ENCODE data around the gene PTGES3.

Gene PTGES3

GRCh38 chr12:56645717-56646446 is 42.2 kb downstream of the PTGES3 start, which contains the start of gene ATP5F1B:
Gene ATP5F1B, minus strand, starts transcription at chr12:56645984. Its CDS starts 21 bp downstream, at chr12:56645963.
- DNase-seq, result peak; percentile 98

- peak; percentile 41 for DNase-seq
Observed at GRCh38 chr12:56645201-56645716, 42.8 kb downstream of the PTGES3 start.

DNA sequence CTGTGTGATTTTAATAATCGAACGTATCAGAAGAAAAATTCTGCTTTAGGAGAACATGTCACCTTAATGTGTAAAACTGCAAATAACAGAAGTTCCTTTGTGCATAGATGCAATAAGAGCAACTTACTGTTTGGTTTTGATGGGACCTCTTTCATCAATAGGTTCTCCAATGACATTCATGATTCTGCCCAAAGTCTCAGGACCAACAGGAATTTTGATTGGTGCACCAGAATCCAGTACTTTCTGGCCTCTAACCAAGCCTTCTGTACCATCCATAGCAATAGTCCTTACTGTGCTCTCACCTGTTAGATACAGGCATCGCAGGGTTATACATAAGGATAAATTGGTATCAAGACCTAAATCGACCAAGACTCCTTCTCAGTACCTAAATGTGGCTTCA is 43.4 kb downstream of the PTGES3 start:
- DNase-seq, result no peak

DNA sequence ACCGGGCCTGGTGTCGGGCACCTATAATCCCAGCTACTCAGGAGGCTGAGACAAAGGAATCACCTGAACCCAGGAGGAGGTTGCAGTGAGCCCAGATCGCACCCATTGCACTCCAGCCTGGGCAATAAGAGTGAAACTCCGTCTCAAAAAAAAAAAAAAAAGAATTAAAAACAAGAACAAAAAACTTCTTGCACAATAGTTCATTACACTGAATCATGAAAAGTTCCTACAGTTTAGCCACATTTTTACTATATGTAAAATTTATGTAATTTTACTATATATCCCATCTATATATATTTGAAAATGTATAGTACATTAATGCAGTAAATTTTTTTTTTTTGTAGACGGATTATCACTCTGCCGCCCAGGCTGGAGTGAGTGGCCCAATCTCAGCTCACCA is 46.9 kb downstream of the PTGES3 start:
- DNase-seq, result no peak

DNA sequence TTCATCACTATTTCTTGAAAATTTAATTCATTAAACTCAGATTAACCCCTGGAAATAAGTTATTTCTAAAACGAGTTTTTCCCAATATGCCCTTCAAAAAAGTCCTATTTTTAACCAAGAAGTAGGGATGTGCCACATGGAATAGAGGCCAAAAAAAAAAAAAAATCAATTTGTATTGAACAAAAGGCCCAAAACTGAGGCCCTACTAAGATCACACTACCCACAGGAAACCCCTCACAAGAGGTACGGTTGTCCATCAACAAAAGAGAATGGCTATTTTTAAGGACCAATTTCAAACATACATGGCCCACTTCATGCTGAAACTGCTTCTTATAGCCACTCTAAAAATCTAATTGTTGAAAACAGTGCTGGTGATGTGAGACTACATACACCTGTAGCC is 50.5 kb downstream of the PTGES3 start:
- no peak for DNase-seq

GRCh38 chr12:56636675-56637540 is 51.2 kb downstream of the PTGES3 start:
- DNase-seq, result peak; percentile 100

GRCh38 chr12:56635806-56636674 is 52.0 kb downstream of the PTGES3 start:
- DNase-seq, result peak; percentile 95

GRCh38 chr12:56634837-56635791 is 53.0 kb downstream of the PTGES3 start:
- peak; percentile 73 for DNase-seq

DNA sequence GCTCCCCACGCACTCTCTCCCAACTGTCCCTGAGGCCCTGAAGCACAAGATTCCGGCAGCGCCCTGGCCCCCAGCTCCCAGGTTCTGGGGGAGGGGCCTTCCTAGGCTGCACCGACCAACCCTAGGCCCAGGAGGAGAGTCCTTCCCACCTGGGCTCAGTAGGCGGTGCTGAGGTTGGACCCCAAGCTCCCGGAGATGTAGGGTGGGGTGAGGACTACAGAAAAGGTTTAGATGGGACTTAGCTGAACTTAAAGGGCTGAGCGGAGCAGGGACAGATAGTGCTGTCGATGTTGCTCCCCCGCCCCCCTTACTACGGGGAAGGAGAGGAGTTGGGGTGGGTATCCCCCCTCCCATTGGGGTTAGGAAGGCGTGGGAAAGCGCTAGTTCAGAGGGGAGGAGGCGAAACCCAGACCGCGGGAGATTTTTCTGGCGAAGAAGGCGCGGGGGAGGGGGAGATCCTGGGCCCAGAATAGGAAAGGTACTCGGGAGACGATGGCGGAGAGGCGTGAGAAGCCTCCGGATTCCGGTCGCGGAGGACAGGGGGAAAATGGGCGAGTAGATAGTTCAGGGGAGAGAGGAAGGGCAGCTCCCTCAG is 53.7 kb downstream of the PTGES3 start:
- DNase-seq, result peak; percentile 52

DNA sequence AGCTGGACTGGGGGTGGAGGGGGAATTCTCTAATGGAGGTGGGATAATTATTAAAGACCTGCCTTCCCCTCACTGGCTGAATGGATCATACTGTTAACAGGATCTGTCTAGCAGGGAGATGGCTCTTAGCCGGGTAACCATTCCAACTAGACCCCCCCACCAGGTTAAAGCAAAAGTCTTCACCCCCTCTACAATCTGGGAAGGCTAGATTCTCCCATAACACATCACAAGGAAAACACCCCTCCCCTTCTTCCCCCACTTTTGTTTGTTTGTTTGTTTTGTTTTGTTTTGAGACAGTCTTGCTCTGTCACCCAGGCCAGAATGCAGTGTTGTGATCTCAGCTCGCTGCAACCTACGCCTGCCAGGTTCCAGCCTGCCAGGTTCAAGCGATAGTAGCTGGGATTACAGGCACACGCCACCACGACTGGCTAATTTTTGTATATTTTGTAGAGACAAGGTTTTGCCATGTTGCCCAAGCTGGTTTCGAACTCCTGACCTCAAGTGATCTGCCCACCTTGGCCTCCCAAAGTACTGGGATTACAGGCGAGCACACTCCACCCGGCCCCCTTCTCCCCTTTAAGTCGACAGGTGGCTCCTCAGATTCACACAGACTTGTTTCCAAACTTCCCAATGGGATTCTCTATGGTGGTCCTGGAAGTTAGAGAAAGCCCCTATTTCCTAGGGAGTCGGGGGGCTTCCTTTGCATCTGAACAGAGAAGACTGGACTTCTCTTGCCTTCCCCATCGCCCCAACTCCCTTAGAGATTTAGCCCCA is 54.4 kb downstream of the PTGES3 start:
- DNase-seq, result no peak

- no peak for DNase-seq
Observed at GRCh38 chr12:56632701-56633467, 55.2 kb downstream of the PTGES3 start.

DNA sequence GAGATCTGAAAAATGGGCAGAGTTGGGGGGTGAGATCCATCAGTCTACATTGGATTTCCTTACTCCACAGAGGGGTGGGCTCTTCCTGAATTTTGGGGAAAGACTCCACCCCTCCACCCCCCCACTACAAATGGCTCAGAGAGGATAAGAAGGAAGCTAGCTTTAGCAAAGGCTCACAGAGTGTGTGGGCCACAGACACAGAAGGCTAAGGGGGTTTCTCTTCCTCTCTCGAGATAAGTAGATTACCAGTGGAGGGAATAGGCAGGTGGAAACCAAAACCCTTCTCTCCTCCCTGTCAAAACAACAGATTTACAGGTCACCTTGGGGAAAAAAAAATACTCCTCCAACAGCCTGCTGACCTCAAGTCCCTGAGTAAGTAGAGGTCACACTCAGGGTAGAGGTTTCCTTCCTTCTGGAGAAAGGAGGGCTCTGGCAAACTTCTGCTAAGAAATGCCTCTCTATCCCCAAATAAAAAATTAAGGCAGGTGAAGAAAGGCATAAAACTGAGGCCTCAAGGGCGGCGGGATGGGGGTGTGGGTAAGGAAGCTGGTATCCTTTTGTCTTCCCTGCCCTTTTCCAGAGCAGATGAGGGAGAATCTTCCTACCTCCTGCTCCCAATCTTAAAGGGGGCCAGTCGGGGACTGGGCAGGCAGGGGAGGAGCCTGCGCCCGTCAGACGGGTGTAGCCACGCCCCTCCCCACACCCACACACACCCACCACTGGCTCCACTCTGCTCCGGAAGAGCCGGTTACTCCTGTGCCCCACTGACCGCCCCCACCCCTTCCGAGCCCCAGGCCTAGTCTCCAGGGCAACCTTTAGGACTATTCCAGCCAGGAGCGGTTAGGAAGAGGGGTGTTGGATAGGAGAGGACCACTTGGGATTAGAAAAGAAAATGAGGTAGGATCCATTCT is 56.0 kb downstream of the PTGES3 start:
- peak; percentile 68 for DNase-seq

DNA sequence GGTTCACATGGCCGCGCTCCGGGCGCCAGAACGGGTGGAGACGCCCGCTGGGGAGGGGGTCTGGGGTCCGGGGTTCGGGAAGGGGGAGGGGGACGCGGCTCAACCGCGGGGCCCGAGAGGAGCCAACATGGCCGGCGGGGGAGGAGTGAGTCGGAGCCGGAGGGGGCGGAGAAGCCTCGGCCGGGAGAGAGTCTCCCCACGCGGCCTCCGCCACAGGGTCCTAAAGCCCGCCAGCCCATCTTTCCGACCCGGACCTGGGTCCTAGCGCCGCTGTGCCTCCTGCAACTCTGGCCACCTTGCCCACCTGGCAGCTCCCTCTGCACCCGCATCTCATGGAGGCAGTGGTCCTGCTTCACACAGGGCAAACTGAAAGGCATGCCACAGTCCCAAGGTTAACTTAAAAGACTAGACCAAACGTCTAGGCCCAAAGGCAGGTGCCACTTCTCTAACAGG is 57.9 kb downstream of the PTGES3 start, which contains the start of gene BAZ2A:
BAZ2A (minus strand) TSS at position 147 of the 453 bp plus-strand sequence. CDS start 12,796 bp downstream, outside the sequence.
- peak; percentile 93 for DNase-seq

DNA sequence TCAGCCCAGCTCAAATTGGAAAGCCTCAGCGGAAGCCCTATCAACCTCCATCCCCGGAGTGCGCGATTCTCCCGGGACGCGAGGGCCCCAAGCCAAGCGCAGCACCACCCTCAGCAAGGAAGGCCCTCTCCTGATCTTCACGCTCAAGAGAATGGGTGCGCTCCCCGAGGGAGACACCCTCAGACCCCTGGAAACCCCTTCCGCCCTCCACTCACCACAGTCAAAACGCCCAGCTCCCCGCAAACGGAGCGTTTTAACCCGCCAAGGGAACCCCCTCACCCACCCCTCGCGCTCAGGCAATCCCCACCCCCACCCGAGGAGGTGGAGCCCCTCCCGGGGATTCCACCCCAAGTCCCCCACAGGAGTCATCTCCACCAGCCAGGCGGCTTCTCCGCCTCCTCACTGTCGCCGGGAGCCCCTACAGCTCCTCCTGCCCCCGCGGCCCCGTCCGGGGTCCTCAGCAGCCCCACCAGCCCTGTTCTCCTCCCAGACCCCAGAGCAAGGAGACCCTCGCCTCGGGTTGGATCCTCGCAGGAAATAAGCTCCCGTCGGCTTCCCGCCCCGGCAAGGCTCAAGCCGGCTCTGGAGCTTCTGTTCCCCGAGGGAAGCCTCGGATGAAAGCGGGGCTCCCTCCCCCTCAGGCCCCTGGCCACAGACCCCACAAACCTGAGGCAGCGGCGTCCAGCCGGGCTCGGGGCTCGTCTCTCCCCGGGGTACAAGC is 58.5 kb downstream of the PTGES3 start:
- peak; percentile 38 for DNase-seq

DNA sequence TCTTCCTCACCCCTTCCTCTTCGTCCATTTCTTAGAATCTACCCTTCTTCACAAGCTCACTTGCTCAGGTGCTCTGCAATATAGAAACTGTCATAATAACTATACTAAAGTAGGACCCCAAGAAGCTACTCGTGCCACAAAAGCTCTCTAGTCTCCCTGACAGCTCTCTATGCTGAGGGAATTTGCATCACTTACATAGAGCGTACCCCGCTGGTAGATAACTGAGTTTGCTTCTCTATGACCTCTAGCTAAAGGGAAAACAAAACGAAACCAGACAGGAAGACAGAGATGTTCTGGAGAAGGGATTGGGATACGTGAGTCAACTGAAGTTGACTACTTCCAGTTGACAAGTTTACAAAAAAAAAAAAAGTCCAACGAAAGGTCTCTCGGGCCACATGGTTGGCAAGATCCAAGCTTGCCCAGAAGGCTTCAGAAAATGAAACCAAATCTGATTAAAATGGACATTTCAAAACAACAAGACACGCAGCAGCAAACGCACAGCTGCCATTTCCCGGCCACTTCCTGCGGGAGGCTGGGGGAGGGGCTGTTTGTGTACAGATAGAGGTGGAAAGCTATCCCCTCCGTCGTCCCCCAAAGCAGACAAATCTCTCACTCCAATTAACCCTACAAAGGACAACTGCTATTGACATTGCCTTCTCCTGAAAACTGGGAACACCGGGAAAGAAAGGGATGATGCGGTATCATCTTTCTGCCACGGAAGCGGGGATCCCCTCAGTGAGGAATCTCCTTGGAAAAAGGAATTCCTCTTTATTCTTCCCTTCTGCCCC is 59.2 kb downstream of the PTGES3 start:
- peak; percentile 79 for DNase-seq

GRCh38 chr12:56626701-56627100 is 61.4 kb downstream of the PTGES3 start:
- DNase-seq, result no peak
